GM06990 (cell line): ENCODE measurements around the gene WWTR1.

Experiments
- DNase-seq: peaks from one replicate; pipeline ENCODE4 v3.0.0-alpha.2; 2011; ENCODE audit not compliant: insufficient read length; ENCODE audit errors: extremely low read depth
- H3K27me3 ChIP-seq: replicated peaks from 2 replicates; pipeline ENCODE4 v1.6.0; 2011; ENCODE audit warnings: low read length; ENCODE audit not compliant: control insufficient read depth, insufficient read depth
- H3K36me3 ChIP-seq: 2 replicates; pipeline ENCODE4 v1.5.1; 2011; ENCODE audit warnings: low read length; ENCODE audit not compliant: control insufficient read depth, insufficient read depth
- H3K4me3 ChIP-seq: replicated peaks from 2 replicates; pipeline ENCODE4 v1.5.1; 2011; ENCODE audit warnings: low read depth, mild to moderate bottlenecking, control low read depth, low read length
- TF ChIP-seq, protein P1 (sequence below): IDR thresholded peaks from 2 replicates; pipeline ENCODE4 v1.5.1; 2011; ENCODE audit warnings: low read length, control low read depth, mild to moderate bottlenecking, inconsistent platforms; ENCODE audit not compliant: insufficient read depth, poor library complexity, severe bottlenecking

The WWTR1 gene

GRCh38 chr3:149510480-149510879 is 147.3 kb downstream of the WWTR1 start:
- TF ChIP-seq, protein P1, sequence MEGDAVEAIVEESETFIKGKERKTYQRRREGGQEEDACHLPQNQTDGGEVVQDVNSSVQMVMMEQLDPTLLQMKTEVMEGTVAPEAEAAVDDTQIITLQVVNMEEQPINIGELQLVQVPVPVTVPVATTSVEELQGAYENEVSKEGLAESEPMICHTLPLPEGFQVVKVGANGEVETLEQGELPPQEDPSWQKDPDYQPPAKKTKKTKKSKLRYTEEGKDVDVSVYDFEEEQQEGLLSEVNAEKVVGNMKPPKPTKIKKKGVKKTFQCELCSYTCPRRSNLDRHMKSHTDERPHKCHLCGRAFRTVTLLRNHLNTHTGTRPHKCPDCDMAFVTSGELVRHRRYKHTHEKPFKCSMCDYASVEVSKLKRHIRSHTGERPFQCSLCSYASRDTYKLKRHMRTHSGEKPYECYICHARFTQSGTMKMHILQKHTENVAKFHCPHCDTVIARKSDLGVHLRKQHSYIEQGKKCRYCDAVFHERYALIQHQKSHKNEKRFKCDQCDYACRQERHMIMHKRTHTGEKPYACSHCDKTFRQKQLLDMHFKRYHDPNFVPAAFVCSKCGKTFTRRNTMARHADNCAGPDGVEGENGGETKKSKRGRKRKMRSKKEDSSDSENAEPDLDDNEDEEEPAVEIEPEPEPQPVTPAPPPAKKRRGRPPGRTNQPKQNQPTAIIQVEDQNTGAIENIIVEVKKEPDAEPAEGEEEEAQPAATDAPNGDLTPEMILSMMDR = no peak
- DNase-seq = no peak
- Histone ChIP-seq H3K36me3 (no peaks in the 10 kb centered on the region), H3K4me3 (no peak overlapping the region), H3K27me3 (no peaks in the 10 kb centered on the region)

DNA sequence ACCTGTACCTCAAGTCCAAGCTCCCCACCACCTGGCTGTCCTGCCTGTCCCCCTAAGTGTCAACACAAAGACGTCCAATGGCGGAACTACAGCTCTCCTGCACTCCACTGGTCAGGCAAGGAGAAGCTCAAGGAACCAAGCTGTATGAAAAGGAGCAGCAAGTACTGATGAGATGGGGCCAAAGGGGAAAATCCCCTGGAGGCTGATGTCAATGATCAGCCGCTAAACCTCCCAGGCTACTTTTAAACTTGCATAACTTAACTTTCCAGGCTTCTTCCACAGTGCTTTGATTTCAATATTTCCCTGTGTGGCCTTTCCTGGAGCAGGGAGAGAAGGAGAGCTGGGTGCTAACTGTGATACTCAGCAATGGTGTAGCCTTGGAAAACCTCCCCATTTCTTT is 148.3 kb downstream of the WWTR1 start:
- Histone ChIP-seq H3K4me3 (no peak overlapping the region), H3K36me3 (no peaks in the 10 kb centered on the region), H3K27me3 (no peaks in the 10 kb centered on the region)
- TF ChIP-seq, protein P1 = no peak
- DNase-seq = no peak

- DNase-seq = no peak
- no peaks in the 10 kb centered on the region for H3K36me3 ChIP-seq
- no peak overlapping the region for H3K4me3 ChIP-seq
- TF ChIP-seq, protein P1 = no peak
- no peaks in the 10 kb centered on the region for H3K27me3 ChIP-seq
These were observed 150.1 kb downstream of the WWTR1 start for GRCh38 chr3:149507491-149508324.

DNA sequence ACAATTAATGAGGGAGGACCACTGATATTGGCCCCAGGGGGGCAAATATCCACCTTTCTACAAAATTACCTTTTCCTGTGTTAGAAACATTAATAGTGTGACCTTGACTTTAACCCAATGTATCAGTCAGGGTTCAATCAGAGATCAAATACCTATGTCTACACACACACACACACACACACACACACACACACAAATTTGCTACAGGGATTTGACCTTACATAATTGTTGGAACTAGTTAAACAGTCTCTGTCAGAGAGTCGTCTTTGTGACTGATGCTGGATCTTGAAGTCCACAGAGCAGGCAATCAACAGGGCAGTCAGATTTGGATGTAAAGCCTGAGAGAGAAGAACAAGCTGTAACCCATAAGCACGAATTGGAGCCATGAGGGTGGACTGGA is 150.9 kb downstream of the WWTR1 start:
- no peak for DNase-seq
- Histone ChIP-seq H3K27me3 (no peaks in the 10 kb centered on the region), H3K36me3 (no peaks in the 10 kb centered on the region), H3K4me3 (no peak overlapping the region)
- TF ChIP-seq, protein P1 = no peak

GRCh38 chr3:149506540-149506939 is 151.3 kb downstream of the WWTR1 start:
- TF ChIP-seq, protein P1 = no peak
- Histone ChIP-seq H3K27me3 (no peaks in the 10 kb centered on the region), H3K36me3 (no peaks in the 10 kb centered on the region), H3K4me3 (no peak overlapping the region)
- no peak for DNase-seq
